Peyer's patch (tissue), 4 donors: ENCODE measurements around the gene FGFR1OP2.

ENCODE experiments used
- CTCF ChIP-seq, 6 experiments: fragments of 450-650 bp in 4 of 6; fragments of 200-600 bp in 2 of 6; sonication (generic) in 1 of 6; IDR thresholded peaks; one replicate each; pipeline ENCODE4 v1.5.1; 2017 to 2019; ENCODE audit warnings: antibody characterized with exemption in 6 of 6, mild to moderate bottlenecking in 3 of 6, moderate library complexity in 1 of 6
- POLR2A ChIP-seq, 2 donors: fragments of 450-650 bp; IDR thresholded peaks; one replicate each; pipeline ENCODE4 v1.5.1; 2017; ENCODE audit warnings: antibody characterized with exemption in 2 of 2, mild to moderate bottlenecking in 2 of 2, moderate library complexity in 2 of 2

GRCh38 chr12:27008081-27008480 lies 69.8 kb downstream of the FGFR1OP2 start:
- TF ChIP-seq CTCF (IDR thresholded peaks at IDR 0.05) = no peak
- no peak for TF ChIP-seq POLR2A (IDR thresholded peaks at IDR 0.05)
